ENCODE results near the gene CRY2. TPM values are rescaled to one million over a fixed set of nuclear protein-coding genes. Genes with fewer than 3 reads are reported as not detected.
"Not testable (repeated sequence)": the region's sequence is repeated elsewhere in the genome, so short reads cannot be mapped to it uniquely, and the experiment has no call there.

The CRY2 gene
- polyA plus RNA-seq, 3 donors: 24.8 to 32.8 (median 26.0) TPM

- no peak for DNase-seq (ENCODE audit: extremely low read depth in 1 of 11, low read depth in 9 of 11, low spot score in 4 of 11)
These were observed 12.9 kb upstream of the CRY2 start for GRCh38 chr11:45834298-45834756.

GRCh38 chr11:45839204-45839603 lies 8.1 kb upstream of the CRY2 start:
- DNase-seq (ENCODE audit: extremely low read depth in 1 of 11, low read depth in 9 of 11, low spot score in 4 of 11): no peak

- not testable (repeated sequence) for DNase-seq (ENCODE audit: extremely low read depth in 1 of 11, low read depth in 9 of 11, low spot score in 4 of 11)
These were observed 7.0 kb upstream of the CRY2 start for GRCh38 chr11:45840251-45840650.

- peak; percentile 70 to 92 (median 83) for DNase-seq (ENCODE audit: extremely low read depth in 1 of 11, low read depth in 9 of 11, low spot score in 4 of 11)
These were observed 3.9 kb upstream of the CRY2 start for GRCh38 chr11:45843158-45843924.

GRCh38 chr11:45844822-45845578 lies 2.3 kb upstream of the CRY2 start:
- DNase-seq (ENCODE audit: extremely low read depth in 1 of 11, low read depth in 9 of 11, low spot score in 4 of 11): no peak

GRCh38 chr11:45846174-45846675 lies 1.1 kb upstream of the CRY2 start:
- no peak for DNase-seq (ENCODE audit: extremely low read depth in 1 of 11, low read depth in 9 of 11, low spot score in 4 of 11)

- peak in 5 of 11 donors; percentile 44 to 57 (median 51) for DNase-seq (ENCODE audit: extremely low read depth in 1 of 11, low read depth in 9 of 11, low spot score in 4 of 11)
These were observed 639 bp downstream of the CRY2 start for GRCh38 chr11:45847911-45848316.

- DNase-seq (ENCODE audit: extremely low read depth in 1 of 11, low read depth in 9 of 11, low spot score in 4 of 11): no peak
These were observed 1.4 kb downstream of the CRY2 start for GRCh38 chr11:45848654-45849081.

- DNase-seq (ENCODE audit: extremely low read depth in 1 of 11, low read depth in 9 of 11, low spot score in 4 of 11): no peak
These were observed 3.2 kb downstream of the CRY2 start for GRCh38 chr11:45850446-45850845.

GRCh38 chr11:45851228-45851627 lies 4.0 kb downstream of the CRY2 start:
- DNase-seq (ENCODE audit: extremely low read depth in 1 of 11, low read depth in 9 of 11, low spot score in 4 of 11): no peak

GRCh38 chr11:45852018-45852711 lies 4.9 kb downstream of the CRY2 start:
- DNase-seq (ENCODE audit: extremely low read depth in 1 of 11, low read depth in 9 of 11, low spot score in 4 of 11): no peak

GRCh38 chr11:45852712-45853101 lies 5.4 kb downstream of the CRY2 start:
- no peak for DNase-seq (ENCODE audit: extremely low read depth in 1 of 11, low read depth in 9 of 11, low spot score in 4 of 11)

- DNase-seq (ENCODE audit: extremely low read depth in 1 of 11, low read depth in 9 of 11, low spot score in 4 of 11): no peak
These were observed 6.3 kb downstream of the CRY2 start for GRCh38 chr11:45853332-45854219.

GRCh38 chr11:45855308-45855707 lies 8.0 kb downstream of the CRY2 start:
- DNase-seq (ENCODE audit: extremely low read depth in 1 of 11, low read depth in 9 of 11, low spot score in 4 of 11): no peak

GRCh38 chr11:45856044-45856468 lies 8.8 kb downstream of the CRY2 start:
- DNase-seq (ENCODE audit: extremely low read depth in 1 of 11, low read depth in 9 of 11, low spot score in 4 of 11): no peak

GRCh38 chr11:45857961-45858474 lies 10.7 kb downstream of the CRY2 start:
- peak in 2 of 11 donors; percentile 16 to 43 for DNase-seq (ENCODE audit: extremely low read depth in 1 of 11, low read depth in 9 of 11, low spot score in 4 of 11)

- no peak for DNase-seq (ENCODE audit: extremely low read depth in 1 of 11, low read depth in 9 of 11, low spot score in 4 of 11)
These were observed 11.6 kb downstream of the CRY2 start for GRCh38 chr11:45858751-45859398.

- DNase-seq (ENCODE audit: extremely low read depth in 1 of 11, low read depth in 9 of 11, low spot score in 4 of 11): peak in 4 of 11 donors; percentile 44 to 68 (median 48)
These were observed 12.4 kb downstream of the CRY2 start for GRCh38 chr11:45859661-45860140.

Measured in renal cortex interstitium (tissue), 11 donors.